GM18870 (cell line): ENCODE measurements around the gene REPIN1.
A peak's percentile ranks its signal among the peaks of the same experiment; 100 is the strongest.

Experiments
- ATAC-seq: cut with Tn5 transposase; IDR thresholded peaks from one replicate; pipeline ENCODE4 v1.9.1; 2021; ENCODE audit warnings: moderate library complexity; ENCODE audit not compliant: unreplicated experiment

REPIN1 gene

GRCh38 chr7:150420242-150420641 lies 51.6 kb downstream of the REPIN1 start:
- no peak for ATAC-seq

DNA sequence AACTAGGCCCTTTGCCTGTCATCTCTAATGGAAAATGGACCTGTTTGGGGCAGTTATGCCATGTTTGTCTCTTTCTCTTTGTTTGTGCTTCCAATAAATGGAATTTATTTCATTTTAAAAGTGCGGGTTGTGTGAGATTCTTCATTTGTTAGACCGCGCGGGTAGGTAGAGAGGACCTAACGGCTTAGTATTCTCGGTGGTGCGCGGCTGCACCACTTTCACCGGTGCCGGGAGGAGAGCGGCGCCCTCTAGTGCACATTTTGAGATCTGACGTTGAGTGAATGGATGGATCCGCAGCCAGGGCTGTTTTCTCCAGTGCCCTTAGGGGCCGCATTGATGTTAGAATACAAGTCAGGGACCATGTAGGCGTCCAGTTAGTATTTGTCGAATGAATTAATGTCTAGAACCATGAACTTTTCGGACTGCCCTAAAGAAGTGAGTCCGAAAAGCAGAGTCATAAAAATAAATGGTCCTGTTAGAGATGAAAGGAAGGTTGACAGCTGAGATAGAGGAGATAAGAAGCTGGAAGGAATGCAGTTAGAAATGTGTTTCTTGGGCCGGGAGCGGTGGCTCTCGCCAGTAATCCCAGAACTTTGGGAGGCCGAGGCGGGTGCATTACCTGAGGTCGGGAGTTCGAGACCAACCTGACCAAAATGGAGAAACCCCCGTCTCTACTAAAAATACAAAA lies 52.5 kb downstream of the REPIN1 start:
- ATAC-seq = peak; percentile 95

DNA sequence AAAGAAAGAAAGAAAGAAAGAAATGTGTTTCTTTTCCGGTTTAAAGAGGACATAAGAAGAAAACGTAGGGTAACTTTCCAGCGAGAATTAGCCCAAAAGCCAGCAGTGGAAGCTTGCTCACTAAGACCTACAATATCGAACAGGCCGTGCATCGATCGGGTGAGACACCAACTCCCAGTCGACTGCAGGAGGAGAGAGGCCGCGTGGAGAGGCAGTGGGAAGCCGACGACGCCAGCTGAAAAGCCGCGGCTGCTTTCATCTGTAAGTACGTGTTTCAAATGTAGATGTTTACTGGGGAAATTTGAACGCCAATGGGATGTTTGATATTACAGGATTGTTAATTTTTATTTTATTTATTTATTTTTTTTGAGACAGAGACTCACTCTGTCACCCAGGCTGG lies 53.2 kb downstream of the REPIN1 start:
- no peak for ATAC-seq
